ENCODE results near the gene SAA2.
"Not testable (repeated sequence)": the region's sequence is repeated elsewhere in the genome, so short reads cannot be mapped to it uniquely, and the experiment has no call there.

SAA2 gene

DNA sequence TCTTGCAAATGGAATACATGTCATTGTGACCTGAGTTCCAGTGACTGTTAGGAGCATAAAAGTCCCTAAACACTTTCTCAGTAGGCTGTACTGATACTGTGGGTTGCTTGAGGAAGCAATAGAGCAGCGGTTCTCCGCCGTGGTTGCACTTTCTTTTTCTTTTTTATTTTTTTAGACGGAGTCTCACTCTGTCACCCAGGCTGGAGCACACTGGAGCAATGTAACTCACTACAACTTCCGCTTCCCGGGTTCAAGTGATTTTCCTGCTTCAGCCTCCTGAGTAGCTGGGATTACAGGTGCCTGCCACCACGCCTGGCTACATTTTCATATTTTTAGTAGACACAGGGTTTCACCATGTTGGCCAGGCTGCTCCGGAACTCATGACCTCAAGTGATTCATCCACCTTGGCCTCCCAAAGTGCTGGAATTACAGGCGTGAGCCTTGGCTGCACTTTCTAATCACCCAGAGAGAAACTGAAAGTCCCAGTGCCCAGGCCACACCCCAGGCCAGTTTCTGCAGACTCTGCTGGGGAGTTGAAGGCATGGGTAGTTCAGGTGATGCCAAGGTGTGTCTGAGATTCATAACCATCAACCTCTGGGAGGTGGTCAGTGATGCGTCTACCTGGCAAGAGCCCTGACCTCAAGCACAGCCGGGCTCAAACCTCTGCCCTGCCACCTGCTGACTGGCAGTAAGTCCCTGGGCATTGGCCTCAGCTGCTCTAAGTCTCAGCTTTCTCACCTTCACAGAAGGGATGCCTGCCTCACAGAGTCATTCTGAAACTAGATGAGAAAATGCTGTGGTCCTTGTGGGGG, 1.9 kb downstream of the SAA2 start:
- DNase-seq, result not testable (repeated sequence)

DNA sequence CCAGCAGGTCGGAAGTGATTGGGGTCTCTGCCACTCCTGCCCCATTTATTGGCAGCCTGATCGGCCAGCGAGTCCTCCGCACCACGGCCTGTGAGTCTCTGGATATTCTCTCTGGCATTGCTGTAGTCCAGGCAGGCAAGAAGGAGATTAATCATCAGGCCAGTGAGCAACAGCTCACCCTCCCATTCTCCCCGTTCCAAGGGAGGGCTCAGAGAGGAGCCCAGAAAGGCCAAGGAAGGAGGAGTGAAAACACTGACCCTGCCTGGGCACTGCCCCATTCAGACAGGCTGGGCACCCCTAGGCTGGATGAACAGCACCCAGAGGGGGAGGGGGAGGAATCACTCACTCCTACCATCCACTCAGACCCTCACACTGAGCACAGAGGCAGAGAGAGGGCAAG, 3.1 kb downstream of the SAA2 start:
- DNase-seq, result no peak

DNA sequence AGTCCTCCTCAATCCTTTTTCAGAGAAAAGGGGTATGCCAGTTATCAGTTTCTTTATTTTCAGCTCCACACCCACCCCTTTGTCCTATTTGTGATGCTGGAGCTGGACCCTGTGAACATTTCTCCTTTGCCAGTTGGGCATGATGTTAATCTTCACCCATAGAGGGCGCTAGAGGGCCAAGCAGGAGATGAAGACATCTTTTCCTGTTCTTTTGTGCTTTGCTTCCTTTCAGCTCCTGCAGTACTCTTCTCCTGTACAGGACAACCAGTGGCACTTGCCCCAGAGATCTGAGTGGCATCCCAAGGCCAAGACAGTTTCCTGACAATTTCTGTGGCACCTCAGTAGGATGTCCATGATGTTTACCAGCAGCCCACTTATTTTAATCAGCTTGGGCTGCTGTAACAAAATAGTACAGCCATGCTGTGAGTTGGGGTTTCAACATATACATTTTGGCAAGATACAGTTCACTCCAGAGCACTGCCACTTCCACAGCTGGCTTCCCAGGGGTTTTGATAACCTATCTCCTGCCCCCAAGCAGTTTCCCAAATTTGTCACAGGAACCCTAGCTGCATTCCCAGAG, 4.6 kb downstream of the SAA2 start:
- peak in 1 of 2 experiments; percentile 71 for DNase-seq

DNA sequence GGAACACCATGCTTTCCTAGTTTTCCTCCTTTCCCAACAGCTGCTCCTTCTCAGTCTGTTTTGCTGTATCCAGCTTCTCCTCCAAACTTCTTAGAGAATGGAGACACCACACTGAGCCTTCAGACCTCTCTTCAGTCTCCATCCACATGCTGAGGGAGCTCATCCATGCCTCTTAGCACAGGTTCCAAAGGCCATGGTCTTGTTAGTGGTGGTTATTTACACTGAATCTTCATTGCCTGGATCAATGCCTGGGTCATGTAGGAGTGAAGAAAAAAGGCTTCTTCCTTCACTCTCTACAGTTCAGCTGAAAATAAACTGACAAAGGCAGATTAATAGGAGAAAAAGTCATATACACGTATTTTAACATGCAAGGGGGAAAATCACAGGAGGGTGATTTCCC, 8.8 kb downstream of the SAA2 start:
- DNase-seq, result no peak

DNA sequence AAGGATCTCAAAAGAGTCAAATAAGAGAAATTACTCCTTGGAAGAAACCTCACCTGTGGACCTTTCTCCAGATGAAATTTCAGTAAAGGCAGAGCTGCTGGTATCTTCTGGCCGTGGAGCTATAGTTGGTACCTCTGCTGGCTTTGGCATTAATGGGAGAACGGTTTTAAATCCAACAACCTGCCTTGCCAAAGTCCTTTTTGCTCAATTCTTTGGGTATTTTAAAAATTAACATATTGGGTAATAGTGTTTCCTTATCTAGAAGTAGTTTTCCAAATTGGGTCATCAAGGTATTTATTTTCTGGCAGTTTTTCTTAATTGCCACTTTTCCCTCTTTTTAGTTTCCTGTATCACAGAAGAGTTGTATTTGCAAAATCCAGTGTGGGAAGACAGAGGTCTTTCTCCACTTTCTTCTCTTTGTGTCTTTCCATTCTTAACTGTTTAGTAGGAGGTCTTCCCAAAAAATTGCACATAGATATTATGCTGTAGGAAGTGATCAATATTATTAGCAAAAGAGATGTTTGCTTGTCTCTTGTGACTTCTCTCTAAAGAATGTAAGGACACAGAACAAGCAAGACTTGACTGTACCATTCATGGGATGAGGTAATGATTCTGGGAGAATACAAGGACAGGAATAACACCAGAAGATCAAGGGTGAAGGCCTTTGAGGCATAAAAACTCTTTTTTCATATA, 11.7 kb downstream of the SAA2 start, which contains the start of gene SAA4:
Gene SAA4 (minus strand): TSS at position 139 of the 693 bp plus-strand sequence. CDS start 876 bp downstream, outside the sequence.
- DNase-seq, result no peak

DNA sequence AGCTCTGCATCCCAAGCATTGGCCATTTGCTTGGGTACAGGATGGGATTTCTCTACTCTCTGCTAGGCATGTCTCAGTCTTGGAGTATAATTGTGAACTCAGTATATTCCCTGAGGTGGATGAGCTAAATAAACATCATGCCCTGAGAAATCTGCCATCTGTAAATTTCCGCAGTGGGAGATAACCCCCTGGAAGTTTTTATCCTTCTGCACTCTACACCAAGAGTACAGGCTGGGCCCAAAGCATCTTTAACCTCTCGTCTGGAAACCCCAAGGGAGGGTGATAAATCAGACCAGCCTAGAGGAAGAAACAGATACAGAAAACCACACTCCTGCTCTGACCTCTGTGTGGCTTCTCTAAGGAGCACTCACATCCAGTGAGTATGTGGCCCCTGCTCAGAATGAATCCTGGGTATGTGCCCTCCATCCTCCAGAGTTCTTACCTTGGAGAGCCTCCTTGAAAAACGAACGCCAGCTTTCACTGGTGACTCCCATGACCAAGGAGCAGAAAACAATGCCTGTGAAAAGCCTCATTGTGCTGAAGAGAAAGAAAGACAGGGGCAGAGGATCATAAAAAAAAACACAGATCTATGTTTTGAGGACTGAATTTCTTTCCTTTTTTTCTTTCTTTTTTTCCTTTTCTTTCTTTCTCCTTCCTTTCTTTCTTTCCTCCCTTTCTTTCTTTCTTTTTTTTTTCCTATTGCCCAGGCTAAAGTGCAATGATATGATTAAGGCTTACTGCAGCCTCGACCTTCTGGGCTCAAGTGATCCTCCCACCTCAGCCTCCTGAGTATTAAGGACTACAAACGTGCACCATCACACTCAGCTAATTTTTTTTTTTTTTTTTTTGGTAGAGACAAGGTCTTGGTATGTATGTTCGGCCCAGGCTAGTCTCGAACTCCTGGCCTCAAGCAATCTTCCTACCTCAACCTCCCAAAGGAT, 12.8 kb downstream of the SAA2 start:
- peak; percentile 42 to 46 for DNase-seq

DNA sequence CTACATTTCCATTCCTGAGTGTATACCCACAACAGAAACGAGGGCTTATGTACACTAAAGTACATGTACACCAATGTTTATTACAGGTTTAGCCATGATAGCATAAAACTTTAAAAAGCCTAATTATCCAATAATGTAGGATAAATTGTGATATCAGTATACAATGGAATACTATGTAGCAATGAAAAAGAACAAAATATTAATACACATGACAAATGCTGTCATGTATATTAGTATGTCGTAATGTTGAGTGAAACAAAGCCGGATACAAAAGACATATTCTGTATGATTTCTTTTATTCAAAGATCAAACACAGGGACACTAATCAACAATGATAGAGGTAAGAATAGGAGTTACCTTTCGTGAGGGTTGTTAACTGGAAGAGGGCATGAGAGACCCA, 14.6 kb downstream of the SAA2 start:
- DNase-seq, result no peak

DNA sequence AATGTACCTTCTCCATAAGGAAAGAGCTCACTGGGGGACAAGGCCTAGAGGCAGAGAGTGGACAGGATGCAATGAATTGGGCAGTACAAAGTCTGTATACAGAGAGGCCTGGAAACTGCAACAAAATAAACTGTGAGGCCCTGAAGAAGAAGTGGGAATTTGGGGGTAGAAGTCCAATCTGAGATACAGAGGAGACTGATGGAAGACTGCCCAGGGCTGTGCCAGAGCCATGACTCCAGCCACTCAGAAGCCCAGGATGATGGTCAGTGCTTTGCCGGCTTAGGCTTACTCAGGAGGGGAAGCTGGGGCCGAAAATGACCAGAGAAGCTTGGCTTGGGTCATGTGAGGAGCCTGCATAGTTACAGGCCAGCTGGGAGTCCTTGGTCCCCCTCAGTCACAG, 17.6 kb downstream of the SAA2 start:
- no peak for DNase-seq

DNA sequence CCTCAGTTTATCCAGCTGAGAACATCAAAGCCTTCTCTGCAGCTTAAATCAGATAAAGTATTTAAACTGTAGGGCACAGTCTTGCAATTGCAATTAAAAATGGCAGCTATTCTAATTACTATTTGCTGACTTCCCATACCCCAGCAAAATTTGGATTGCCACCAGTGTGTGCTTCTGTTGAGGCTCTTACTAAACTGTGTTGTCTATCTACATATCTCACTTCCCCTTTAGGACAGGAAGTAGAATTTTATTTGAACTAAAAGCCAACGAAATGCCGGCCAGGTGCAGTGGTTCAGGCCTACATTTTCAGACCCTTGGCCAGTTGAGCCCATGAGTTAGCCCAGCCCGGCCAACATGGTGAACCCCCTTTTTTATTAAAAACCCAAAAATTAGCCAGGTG, 19.0 kb downstream of the SAA2 start:
- no peak for DNase-seq

DNA sequence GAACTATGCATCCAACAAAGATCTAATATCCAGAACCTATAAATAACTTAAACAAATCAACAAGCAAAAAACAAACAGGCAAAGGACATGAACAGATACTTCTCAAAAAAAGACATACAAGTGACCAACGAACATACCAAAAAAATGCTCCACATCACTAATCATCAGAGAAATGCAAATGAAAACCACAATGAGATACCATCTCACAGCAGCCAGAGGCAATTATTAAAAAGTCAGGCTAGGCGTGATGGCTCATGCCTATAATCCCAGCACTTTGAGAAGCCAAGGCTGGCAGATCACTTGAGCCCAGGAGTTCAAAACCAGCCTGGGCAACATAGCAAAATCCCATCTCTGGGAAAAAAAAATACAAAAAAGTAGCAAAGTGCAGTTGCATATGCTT, 22.6 kb downstream of the SAA2 start:
- no peak for DNase-seq

DNA sequence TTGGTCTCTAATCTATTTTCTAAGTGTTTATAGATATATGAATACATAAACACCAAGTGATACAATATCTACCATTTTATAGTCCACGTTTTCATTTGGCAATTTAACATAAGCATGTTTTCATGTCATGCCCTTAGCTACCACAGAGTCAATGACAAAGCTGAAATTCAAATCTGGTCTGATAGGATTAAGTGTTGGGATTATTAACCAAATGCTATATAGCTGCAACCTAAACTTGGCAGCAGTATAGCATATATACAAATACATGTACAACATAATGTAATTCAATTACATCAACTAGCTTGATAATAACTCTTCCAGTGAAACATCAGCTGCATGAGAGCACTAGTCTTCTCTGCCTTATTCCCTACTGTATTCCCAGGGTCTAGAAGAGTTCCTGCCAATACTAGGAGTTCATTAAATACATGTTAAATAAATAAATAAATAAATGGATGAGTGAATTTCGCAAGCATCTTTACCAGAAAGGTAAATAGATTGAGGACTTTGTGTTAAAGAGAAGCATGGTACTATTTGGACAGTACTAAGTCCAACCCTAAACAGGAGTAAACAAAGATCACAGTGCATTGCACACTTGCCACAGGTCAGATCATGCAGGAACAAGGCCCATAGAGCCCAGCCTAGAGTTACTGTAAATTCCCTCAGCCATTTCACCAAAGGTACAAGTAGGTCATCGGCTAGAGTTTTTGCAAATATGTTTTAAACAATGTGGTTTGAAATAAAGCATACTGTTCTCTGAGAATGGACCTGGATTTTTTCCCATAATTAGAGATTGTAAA, 24.7 kb downstream of the SAA2 start:
- no peak for DNase-seq

DNA sequence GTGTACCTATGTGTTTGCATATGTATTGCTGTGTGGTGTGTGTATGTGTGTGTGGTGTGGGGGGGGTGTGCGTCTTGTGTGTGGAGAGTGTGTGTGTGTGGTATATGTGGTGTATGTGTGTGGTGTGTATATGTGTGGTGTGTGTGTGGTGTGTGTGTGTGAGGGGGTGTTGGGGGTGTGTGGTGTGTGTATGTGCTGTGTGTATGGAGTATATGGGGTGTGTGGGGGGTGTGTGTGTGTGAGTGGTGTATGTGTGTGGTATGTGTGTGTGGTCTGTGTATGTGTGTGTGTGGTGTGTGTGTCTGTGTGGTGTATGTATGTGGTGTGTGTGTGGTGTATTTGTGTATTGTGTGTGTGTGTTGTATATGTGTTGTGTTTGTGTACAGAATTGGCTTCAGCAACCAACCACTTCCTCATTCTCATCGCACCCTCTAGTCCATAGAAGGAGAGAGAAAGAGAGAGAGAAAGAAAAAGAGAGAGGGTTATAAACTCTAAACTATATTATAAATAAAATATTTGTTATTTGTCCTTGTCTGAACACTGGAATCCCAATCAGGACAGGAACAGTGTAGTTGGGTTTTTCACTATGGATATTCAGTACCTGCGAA, 25.6 kb downstream of the SAA2 start:
- no peak for DNase-seq

DNA sequence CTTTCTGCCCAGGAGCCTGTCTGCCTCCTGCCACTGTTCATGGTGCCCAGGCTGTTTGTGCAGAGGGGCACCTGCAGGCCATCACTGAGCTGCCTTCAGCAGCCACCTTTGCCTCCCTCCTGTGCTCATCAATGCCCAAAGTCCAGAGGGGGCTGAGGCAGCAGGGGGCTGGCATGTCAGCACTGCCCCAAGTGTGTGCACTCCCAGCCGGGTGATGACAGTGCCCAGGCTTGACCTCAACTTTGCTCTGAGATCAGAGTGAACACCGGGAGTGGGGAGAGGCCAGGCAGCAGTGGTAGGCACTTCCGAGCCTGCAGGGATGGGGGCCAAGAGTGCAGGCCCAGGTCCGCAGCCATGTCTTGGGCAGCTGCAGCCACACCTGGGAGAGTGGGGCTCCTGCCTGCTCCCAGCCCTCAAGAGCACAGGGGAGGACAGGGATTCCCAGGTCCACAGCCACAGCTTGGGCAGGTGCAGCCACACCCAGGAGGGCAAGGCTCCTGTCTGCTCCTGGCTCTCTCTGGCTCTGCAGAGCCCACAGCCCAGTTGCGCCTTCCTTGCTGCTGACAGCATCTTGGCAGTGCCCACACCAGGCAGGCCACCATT, 27.1 kb downstream of the SAA2 start:
- DNase-seq, result no peak

DNA sequence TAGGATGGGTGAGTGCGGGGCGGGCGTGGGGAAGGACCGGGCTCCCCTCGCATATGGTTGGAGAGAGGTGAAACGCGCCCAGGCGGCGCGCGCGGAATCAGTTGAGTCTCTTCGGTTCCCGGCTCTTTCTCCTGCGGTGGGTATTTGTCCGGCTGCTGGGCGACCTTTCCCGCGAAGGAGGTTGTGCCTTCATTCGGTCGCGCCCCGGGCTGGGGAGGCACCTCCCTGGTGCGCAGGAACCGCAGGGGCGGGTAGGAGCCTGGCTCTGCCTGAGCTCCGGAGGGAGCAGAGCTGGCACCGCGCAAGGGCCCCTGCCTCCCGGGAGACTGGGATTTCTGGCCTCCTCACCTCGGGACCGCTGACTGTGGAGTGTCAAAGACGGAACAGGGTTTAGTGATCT, 39.4 kb downstream of the SAA2 start:
- no peak for DNase-seq

DNA sequence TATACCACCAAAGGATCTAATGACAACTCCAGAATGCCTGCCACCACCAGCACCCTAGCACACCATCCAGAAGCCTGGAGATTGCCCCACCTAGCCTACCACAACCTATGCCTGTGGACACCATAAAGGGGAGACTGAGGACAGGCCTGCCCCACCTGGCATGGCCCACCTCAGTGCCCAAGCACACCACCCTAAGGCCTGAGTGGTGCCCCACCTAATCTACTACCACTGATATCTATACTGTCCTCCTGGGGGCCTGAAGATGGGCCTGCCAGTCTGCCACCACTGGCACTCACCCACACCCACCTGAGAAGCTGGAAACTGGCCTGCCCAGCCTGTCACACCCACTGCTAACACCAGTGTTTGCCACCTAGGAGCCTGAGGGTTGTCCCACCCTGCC, 43.7 kb downstream of the SAA2 start:
- DNase-seq, result no peak

DNA sequence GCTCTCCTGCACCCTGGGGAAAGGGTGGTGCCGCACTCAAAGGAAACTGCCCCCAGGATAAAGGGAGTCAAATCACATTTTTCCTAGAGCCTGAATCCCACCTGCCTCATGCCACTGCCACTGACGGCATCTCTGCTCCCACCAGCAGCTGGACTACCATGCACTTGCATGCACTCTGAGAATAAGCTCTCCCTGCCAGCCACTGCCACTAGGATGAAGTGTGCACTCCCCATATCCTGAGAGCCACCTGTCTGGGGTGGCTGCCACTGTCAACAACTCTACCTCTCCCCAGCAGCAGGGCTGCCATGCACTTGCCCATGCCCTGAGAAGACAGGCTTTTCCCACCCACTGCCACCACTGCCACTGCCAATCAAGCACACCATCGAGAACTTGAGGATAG, 44.2 kb downstream of the SAA2 start:
- no peak for DNase-seq

DNA sequence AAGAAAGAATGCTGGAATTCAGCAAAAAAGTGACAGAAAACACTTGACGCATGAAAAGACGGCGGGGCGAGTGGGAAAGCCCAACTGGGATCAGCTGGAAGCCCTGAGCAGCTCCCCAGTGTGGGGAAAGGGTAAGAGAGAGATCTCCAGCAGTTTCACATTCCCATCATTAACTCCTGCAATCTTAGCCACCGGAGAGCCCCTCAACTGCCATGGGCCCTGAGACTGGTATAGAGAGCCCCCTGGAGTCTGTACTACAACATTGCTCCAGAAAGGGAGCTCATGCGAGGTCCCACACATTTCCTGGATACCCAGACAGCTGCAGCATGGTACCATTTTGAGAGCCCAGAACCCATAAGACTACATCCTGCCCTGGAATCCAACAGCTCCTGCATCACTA, 44.7 kb downstream of the SAA2 start:
- DNase-seq, result no peak

DNA sequence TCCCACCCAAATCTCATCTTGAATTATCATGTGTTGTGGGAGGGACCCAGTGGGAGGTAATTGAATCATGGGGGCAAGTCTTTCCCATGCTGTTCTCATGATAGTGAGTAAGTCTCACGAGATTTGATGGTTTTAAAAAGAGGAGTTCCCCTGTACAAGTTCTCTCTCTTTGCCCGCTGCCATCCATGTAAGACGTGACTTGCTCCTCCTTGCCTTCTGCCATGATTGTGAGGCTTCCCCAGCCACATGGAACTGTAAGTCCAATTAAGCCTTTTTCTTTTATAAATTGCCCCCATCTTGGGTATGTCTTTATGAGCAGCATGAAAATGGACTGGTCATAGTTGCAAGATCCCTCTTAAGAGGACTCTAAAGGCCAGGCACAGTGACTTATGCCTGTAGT, 50.7 kb downstream of the SAA2 start:
- not testable (repeated sequence) for DNase-seq

DNA sequence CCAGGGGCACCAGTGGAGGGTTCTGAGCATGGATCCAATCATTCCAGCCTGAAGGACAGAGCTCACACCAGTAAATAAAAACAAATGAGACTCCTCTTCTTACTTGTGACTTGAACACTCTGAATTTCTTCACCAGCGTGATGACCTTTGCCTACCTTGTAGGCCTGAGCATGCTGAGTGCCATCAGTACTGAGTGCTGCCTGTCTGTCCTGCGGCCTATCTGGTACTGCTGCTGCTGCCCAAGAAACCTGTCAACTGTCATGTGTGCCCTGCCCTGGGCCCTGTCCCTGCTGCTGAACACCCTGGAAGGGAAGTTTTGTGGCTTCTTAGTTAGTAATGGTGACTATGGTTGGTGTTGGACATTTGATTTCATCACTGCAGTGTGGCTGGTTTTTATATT, 51.9 kb downstream of the SAA2 start:
- DNase-seq, result no peak

Measured in NCI-H187 (cell line).